D721Med (cell line): ENCODE data around the gene TLCD4.

Source experiments
- DNase-seq: peaks from one replicate; pipeline ENCODE4 v3.0.0; 2011; ENCODE audit warnings: low spot score; ENCODE audit not compliant: insufficient read length
- FAIRE-seq: peaks from 2 replicates; lab custom pipeline; 2011; peaks lifted over from hg19 to GRCh38; lab: Jason Lieb, UNC
- TF ChIP-seq, protein P1 (sequence below): IDR thresholded peaks from 2 replicates; pipeline ENCODE4 v1.5.1; 2012; ENCODE audit warnings: mild to moderate bottlenecking, control low read depth; ENCODE audit not compliant: insufficient read depth; ENCODE audit errors: missing control alignments

TLCD4 gene

DNA sequence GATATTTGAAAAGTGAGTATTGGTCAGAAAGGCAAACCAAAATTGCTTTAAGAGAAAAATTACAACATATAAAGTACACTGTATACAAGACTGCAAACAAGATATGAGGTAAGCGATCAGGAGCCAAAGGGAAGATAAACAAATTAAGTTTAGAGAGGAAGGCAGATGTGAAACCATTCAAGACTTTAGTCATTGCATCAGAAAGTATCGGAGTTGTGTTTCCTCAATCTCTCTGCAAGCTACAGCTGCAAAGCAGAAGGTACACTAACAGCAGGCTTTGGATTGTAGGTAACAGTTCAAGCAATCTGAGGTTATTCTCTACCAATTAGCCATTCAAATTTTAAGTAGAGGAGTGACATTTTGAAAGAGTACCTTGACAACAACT lies 21.3 kb upstream of the TLCD4 start:
- TF ChIP-seq, protein P1, sequence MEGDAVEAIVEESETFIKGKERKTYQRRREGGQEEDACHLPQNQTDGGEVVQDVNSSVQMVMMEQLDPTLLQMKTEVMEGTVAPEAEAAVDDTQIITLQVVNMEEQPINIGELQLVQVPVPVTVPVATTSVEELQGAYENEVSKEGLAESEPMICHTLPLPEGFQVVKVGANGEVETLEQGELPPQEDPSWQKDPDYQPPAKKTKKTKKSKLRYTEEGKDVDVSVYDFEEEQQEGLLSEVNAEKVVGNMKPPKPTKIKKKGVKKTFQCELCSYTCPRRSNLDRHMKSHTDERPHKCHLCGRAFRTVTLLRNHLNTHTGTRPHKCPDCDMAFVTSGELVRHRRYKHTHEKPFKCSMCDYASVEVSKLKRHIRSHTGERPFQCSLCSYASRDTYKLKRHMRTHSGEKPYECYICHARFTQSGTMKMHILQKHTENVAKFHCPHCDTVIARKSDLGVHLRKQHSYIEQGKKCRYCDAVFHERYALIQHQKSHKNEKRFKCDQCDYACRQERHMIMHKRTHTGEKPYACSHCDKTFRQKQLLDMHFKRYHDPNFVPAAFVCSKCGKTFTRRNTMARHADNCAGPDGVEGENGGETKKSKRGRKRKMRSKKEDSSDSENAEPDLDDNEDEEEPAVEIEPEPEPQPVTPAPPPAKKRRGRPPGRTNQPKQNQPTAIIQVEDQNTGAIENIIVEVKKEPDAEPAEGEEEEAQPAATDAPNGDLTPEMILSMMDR = no peak
- DNase-seq = no peak
- peak; percentile 25 for FAIRE-seq

DNA sequence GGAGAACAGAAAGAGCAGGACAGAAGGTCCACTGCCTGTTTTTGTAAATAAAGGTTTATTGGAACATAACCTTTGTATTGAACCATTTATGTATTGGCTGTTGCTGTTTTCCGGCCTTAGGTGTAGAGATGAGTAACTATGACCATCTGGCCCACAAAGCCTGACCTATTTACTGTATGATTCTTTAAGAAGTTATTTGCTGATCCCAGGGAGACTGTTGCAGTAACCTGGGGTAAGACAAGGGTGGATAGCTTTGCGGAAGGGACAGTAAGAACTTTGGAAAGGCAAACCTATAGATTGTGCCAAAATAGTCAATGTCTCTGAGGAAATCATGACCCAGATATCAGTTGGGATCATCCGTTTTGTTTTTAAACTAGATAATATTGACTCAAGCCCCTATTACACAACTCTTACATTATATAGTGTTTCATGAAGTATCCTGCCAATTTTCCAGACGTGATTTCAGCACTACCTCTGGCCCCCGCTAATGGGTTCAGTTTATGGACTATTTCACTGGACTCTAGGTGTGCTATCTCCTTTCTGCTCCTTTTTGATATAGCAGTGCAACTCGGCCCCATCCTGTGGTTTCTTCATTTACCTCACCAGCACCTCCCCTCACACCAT lies 20.8 kb upstream of the TLCD4 start:
- DNase-seq = no peak

DNA sequence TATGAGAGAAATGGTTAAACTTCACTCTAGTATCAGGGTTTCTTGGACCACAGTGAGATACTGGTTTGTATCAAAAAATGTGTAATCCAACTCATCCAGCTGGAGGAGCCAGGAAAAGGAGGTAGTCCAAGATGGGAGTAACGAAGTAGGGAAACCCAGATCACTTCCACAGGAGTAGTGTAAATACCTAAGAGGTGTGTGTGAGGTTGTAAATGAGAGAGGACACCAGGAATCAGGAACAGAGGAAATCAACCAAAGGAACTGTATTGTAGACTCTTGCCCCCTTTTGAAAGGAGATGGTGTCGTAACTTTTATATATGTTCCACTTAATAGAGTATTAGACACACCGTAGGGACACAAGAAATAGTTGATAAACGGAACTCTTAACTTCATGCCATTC lies 19.7 kb upstream of the TLCD4 start:
- TF ChIP-seq, protein P1 = no peak
- no peak for FAIRE-seq
- no peak for DNase-seq

More for the DNA sequence above, 20.8 kb upstream of the TLCD4 start:
- no peak for FAIRE-seq
- TF ChIP-seq, protein P1 = no peak

DNA sequence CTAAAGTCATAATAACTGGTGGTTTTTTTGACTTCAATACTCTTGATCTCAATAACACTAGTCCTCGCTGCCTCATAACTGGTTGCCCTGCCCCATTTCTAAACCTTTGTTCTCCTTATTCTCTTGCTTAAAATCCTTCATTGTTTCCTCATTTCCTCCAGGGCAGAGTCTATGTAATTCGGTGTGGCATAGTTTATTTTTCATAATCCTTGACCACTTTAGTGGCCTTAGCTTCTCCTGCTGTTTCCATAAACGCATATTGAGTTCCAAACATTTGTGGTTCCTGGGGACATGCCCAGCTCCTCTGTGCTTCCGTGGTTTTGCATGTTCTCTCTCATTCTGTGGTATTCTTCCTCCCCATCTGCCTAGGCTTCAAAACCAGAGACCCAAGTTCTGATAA lies 19.0 kb upstream of the TLCD4 start:
- TF ChIP-seq, protein P1 = no peak
- DNase-seq = no peak
- no peak for FAIRE-seq

DNA sequence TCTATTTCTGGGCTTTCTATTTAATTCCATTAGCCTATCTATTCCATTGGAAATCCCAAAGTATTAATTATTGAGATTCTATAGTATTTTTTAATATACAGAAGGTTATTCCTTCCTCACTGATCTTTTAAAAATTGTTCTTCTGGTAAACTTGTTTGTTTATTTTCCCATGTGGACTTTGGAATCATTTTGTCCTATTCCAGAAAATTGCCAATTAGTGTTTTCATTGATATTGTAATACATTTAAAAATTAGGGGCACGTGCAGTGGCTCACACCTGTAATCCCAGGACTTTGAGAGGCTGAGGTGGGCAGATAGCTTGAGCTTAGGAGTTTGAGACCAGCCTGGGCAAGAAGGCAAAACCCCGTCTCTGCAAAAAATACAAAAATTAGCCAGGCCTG lies 8.4 kb upstream of the TLCD4 start:
- DNase-seq (no peak), FAIRE-seq (no peak)
- TF ChIP-seq, protein P1 = no peak

DNA sequence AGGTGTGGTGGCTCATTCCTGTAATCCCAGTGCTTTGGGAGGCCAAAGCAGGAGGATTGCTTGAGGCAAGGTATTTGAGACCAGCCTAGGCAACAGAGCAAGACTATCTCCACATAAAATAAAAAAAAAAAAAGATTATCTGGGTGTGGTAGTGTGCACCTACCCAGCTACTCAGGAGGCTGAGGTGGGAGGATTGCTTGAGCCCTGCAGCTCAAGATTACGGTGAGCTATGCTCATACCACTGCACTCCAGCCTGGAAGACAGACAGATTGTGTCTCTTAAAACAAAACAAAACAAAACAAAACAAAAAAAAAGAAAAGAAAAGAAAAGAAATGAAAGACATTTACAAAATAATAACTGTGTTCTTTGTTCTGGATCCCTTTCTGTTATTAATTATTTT lies 6.1 kb upstream of the TLCD4 start:
- FAIRE-seq = no peak
- TF ChIP-seq, protein P1 = no peak
- DNase-seq = no peak

DNA sequence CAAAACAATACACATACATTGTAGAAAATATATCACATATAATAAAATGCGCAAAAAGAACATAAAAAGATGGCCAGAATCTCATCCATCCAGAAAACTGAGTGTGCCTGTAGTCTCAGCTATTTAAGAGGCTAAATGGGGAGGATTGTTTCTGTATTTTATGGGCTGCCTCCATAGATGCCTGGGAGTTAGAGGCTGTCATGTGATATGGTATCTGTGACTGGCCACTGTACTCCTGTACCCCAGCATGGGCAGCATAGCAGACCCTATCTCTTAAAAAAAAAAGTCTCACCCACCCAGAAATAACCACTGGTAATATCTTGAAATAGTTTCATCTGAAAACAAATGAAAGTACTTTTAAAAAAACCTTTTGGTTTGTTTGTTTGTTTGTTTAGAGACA lies 3.5 kb upstream of the TLCD4 start:
- no peak for DNase-seq
- FAIRE-seq = no peak
- TF ChIP-seq, protein P1 = no peak
